ENCODE data around the gene BPGM.

DNA sequence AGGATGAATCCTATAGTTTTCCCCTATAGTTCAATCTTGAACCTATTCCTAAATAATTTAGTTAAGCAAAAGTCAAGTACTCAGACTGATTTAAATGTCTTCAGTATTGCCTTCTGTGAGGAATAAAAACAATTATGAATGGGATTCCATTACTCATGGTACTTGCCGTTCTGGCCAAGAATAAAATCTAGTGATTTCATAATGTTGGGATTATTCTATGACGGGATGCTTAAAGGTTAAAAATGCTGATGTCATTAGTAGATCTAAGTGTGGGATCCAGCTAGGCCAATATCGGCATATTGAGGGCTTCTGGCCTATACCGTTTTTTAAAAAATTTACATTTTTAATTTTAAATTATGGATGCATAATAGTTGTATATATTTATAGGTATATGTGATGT lies 5.3 kb downstream of the BPGM start:
- TF ChIP-seq CTCF (conservative IDR thresholded peaks at IDR 0.05; ENCODE audit: low read length), result no peak
- TF ChIP-seq EZH2phosphoT487 (IDR thresholded peaks at IDR 0.05; ENCODE audit: borderline replicate concordance), result no peak

All from Loucy (cell line).